ENCODE results near the gene OR5K1.

The OR5K1 gene

DNA sequence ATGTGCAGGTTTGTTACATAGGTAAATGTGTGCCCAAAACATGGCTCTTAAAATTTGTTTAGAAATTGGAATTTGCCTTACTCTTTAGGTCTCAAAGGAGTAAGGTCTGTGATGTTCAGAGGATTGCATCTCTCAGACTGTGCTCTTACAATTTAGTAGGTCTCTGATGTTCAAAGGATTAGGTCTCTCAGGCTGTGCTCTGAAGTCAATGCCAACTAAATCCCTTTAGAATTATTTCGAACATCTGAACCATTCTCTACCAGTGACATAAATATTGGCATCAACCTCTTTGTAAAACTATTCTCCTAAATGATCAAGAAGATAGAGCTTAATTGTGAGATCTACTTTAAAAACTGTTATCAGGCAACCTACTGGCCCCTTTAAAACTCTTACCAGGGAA lies at the start of gene OR5K1:
TSS of gene OR5K1 (plus strand) at position 301 of the 400 bp plus-strand sequence. CDS start 6,376 bp downstream, outside the sequence.
- no peak for DNase-seq

DNA sequence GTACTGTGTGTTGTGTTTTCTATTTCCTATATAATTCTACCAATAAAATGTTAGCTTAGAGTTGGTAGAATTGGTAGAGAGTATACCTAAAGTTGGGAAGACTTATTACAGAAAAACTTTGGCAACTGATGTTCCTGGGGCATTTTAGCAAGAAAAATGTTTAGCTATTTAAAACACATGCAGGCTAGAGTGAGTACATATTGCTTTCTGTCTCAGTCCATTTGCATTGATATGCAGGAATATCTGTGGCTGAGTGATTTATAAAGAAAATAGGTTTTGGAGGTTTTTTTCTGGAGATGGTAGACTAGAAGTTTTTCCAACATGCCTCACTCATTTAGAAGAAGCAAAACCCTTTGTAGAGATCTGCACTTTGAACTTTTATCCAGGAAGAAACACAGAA lies 30.4 kb upstream of the OR5K1 start:
- no peak for DNase-seq

DNA sequence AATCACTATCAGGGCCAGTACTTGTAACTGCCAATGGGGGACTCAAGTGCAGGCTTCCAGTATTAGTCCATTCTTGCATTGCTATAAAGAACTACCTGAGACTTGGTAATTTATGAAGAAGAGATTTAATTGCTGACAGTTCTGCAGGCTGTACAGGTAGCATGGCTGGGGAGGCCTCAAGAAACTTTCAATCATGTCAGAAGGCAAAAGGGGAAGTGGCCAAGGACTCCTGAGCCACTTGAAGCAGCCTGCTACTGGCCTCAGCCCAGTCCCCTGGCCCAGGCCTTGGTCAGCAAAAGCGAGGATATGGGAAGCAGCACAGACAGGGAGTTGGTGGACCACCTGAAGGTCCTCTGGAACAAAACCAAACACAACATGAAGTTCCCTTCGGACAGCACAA lies 29.2 kb upstream of the OR5K1 start:
- no peak for DNase-seq

DNA sequence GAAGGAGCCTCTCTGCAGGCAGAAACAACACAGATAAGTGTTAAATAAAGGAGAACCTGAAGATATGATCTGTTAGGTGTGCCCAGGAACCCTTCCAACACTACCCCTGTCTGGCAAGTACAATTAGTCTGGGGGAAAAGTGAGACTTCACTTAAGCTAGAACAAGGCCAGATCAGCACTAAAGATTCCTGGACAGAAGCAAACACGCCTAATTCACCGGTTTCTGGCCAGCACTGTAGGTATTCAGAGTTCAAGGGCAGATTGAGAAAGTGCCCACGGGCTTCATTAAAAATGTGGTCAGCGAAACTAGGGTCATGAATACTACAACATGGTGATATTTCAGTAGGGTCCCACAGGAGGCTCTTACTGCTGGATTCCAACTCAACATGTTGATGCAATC lies 28.6 kb upstream of the OR5K1 start:
- no peak for DNase-seq

- no peak for DNase-seq
These were observed 22.7 kb upstream of the OR5K1 start for GRCh38 chr3:98440283-98440682.

DNA sequence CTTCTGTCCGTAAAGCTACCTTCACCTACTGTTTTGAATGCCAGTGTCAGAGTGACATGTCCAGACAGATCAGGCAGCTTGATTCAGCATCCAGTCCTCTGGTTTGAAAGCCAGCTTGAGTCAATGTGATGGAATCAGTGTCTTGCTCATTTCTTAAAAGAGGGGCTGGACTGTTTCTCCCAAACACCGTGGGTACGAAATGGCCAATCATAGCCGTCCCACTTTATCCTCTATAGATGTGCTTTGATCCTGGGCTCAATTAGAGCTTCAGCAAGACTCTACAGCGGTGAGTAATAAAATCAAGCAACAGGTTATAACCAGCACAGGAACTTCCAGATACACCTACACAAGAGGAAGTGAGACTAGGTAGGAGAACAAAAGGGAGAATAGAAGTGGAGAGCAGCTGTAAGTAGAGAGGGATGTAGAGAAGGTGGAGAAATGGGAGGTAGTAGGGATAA lies 17.0 kb upstream of the OR5K1 start:
- no peak for DNase-seq

DNA sequence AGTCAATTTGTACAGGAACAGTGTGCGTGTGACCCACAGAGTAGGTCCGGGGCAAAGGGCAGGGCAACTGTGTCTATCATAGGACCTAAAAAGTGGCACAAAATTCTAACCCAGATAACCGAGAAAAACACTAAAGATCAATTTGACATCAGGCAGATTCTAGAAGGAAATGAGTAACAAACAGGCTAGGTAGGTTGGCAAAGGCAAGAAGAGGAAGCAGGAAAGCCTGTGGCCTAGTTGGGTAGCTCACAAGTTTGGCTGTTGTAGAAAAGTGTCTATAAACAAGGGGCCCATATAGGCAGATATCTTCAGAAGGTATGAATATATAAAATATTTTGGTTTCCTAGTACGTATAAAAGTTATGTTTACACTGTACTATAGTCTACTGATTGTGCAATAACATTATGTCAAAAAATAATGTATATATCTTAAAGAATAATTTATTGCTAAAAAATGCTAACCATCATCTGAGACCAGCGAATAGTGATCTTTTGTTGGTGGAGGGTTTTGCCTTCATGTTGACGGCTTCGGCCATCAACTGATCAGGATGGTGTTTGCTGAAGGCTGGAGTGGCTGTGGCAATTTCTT lies 13.3 kb upstream of the OR5K1 start:
- no peak for DNase-seq

DNA sequence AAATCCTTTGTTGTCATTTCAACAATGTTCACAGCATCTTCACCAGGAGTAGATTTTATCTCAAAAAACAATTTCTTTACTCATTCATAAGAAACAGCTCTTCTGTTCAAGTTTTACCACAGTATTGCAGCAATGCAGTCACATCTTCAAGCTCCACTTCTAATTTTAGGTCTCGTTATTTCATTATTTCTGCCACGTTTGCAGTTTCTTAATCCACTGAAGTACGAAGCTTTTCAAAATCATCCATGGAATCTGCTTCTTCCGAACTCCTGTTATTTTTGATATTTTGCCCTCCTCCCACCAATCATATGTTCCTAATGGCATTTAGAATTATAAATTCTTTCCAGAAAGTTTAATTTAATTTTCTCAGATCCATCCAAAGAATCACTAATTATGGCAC lies 12.6 kb upstream of the OR5K1 start:
- no peak for DNase-seq

DNA sequence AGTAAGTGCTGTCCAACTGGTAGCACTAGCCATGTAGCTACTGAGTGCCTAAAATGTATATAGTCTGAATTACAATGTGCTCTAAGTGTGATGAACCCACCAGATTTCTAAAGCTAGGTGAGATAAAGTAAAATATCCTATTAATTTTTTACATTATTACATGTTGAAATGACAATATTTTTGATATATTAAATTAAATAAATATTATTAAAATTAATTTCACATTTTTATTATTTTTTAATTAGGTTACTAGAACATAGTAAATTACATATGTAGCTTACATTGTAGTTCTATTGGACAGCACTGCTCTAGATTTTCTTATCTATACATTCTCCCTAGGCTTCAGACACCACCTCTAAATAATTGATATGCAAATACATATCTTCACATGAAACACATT lies 9.2 kb upstream of the OR5K1 start:
- DNase-seq = no peak

GRCh38 chr3:98454929-98455328 lies 8.1 kb upstream of the OR5K1 start:
- no peak for DNase-seq

DNA sequence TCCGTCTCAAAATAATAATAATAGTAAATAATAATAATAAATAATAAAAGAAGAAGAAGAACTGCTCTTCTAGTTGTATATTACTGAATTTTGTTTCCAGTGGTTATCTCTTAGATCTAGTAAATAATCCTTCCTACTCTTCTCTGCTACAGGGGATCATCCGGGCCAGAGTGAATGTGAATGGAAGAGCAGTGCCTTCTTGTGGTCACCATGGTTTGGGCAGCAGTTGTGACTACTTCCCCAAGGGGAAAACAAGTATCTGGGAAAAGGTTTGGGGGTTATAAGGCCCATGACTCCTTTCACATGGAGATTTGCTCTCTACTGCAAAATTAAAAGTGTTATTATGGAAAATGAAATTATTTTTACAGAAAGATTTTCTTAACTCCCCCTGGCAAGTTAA lies 5.5 kb upstream of the OR5K1 start:
- no peak for DNase-seq

DNA sequence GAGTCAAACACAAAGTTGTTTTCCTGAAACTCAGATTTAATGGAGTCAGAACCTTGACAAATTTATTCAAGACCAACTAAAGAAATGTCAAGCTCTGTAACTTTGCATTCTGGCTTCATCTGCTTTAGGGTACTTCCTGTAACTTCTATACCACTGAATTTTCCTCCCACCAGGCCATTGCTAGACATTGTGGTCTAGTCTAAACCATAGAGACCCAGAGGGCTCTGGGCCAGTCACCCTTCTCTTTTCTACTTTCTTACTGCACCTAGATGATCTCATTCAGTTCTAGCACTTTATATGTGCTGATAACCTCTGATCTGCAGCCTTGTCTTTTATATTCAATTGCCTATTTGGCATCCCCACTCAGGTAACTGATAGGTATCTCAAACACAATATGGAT lies 2.8 kb upstream of the OR5K1 start:
- DNase-seq = no peak

GRCh38 chr3:98482717-98483482 lies 19.9 kb downstream of the OR5K1 start:
- DNase-seq = no peak

DNA sequence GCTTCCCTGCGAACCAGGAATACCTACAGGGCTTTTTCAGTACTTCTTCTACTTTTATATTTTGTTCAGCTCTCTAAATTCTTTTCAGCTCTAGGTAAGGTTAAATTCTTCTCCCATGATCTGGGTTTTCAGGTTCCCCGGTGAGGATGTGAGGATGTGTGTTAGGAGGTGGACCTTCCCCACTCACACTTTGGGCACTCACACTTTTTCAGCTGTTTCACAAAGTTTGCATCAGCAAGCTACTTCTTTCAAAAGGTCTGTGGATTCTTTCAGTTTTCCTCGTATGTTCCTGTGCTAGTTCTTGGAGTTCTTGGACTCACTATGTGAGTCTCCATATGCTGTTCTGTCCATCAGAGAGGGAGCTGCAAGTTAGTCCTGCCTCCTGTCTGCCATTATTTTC lies 20.6 kb downstream of the OR5K1 start:
- DNase-seq = no peak

DNA sequence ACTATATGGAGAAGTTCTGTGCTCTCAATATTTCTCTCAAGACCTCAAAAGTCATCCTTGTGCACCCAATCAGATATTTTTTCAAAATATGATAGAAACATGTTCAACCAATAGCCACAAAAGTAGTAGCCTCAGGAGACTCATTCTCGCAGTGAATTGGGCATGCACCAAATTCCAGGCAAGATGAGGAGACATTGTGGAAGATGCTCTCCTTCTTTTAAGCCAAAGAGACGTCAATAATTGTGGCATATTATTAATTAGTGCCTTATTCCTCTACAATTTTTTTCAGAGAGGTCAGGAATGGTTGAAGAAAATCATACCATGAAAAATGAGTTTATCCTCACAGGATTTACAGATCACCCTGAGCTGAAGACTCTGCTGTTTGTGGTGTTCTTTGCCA lies 34.4 kb downstream of the OR5K1 start, which contains the start of gene OR5K2:
TSS of gene OR5K2 (plus strand) at position 301 of the 400 bp plus-strand sequence. CDS start at position 301, 0 bp downstream.
- DNase-seq = no peak

- DNase-seq = no peak
These were observed 37.0 kb downstream of the OR5K1 start for GRCh38 chr3:98500019-98500418.

DNA sequence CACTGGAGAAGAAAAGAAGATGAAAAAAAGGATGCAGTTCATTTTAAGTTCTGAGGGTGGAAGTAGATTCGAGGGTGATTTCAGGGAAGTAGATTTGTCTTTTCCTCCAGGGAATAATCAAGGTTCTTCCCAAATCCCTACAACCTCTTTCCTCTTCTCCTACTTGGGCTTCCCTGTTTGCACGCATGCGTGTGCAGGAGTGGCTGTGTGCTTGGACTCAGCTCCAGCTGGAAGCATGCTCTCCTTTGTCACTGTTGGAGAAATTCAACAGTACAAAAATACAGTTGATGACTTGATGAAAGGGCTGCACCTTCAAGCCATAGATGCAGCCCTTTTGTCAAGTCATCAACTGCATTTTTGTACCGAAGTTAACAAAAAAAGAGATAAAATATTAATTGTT lies 38.3 kb downstream of the OR5K1 start:
- no peak for DNase-seq

DNA sequence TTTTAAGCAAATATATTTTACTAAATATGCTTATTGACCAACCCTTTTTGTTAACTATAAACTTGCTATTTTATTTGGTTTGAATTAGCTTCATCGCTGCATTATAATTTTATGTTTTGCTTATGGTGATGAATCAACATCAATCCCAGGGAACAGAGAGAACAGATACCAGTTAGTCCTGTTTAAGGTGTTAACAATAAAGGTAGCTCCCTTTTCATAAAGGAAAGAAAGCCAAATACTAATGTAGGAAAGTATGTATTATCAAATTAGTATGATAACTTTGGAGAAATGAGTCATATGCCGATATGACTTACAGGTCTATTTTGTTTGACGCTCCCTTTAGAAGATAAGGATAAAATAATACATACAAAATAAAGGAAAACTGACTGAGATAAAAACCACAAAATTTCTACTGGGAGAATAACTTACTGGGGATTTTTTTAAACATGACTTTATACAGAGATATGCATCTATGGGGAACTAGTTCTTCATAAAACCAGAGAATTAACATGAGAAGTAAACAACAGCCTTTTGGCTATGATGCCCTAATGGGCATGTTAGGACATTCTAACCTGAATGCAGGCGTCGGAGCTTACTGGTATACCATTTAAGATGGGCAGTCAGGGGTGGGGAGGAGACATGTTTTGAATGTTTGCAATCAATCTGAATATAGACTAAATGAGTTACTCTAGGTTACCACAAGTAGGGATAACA lies 39.0 kb downstream of the OR5K1 start:
- no peak for DNase-seq

GRCh38 chr3:98504539-98504938 lies 41.5 kb downstream of the OR5K1 start:
- no peak for DNase-seq

DNA sequence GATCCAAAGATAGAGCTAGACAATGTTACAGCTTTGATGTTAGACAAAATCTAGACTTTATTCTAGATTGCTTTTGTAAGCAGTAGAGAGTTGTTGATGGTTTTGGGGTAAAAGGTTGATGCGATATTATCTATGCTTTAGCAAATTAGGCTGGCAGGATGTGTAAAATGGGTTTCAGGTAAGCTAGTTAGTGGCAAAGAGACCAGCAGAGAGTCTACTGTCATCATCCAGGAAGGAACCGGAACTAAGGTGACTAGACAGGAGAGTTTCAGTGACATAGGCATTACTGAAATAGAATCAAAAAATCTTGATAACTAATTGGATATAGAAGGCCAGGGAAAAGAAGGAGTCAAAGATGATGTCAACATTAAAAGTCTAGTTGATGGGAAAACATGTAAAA lies 45.6 kb downstream of the OR5K1 start:
- DNase-seq = no peak

DNA sequence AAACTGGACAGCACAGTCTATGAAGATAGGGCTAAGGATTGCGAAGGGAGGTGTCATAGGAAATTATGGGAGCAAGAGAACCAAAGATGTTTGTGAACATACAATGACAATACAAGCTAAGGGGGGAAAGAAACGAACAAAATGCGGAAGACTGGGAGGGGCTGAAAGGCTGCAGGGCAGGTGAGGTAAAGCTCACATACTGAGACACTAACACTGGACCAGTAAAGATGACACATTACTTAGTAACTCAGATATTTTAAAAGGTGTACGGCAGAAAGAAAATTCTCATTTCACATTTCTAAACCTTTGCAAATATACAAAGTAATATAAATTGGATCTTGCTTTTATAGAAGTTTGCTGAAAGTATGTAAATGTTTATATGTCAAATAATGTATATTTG lies 49.6 kb downstream of the OR5K1 start:
- DNase-seq = no peak

DNA sequence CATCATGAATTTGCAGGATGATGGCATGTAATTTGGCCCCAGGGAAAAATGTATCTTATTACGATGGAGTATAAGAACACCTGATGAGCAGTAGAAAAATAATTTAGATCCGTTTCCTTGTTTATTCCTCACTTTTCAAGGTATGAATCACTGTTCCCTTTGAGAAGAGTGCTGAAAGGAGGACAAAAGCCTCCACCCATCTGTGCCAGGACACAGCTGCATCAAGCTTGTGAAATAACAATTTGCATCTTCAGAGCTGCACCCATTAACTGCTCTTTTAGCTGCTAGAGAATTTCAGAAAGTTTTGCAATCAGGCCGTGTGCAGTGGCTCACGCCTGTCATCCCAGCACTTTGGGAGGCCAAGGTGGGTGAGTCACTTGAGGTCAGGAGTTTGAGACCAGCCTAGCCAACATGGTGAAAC lies 50.1 kb downstream of the OR5K1 start:
- DNase-seq = no peak

GRCh38 chr3:98513736-98514135 lies 50.7 kb downstream of the OR5K1 start:
- no peak for DNase-seq

DNA sequence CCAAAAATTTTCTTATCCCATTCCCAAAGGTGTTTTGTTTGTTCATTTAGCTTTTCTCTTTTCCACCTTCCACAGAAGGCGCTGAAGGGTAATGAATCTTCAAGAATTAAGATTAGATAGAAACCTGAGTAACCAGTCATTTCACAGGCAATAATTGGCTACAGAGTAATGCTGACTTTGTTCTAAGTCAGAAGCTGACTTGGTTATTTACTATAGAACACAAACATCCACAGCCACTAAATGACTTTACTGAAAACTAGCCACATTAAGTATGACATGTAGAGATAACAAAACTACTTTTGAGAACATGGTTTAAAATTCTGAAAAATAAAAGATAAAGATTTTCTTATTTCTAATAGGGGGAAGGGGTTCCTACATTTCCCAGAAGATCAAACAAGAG lies 51.9 kb downstream of the OR5K1 start:
- DNase-seq = no peak
